SK-N-SH (cell line): Measurements from ENCODE around the gene FOXP1. TPM values are rescaled to one million over a fixed set of nuclear protein-coding genes. Genes with fewer than 3 reads are reported as not detected.

Source experiments
- CTCF ChIA-PET: fragments of 300-600, 350-600 bp; formaldehyde crosslinking; extraction: SDS; loops from one replicate; lab custom pipeline; 2021; lab: Yijun Ruan, JAX
- POLR2A ChIA-PET: fragments of 350-600 bp; sonication (Branson Sonifier 250); formaldehyde crosslinking; extraction: SDS; loops from one replicate; lab custom pipeline; 2020; ENCODE audit warnings: antibody characterized with exemption, inconsistent platforms; lab: Yijun Ruan, JAX
- DNase-seq: peaks from one replicate; pipeline ENCODE4 v3.0.0; 2012
- H2AFZ ChIP-seq: fragments of 200-600 bp; sonication (generic); 2 replicates; pipeline ENCODE4 v1.8.1; 2016; ENCODE audit warnings: antibody characterized with exemption, mild to moderate bottlenecking, low read depth
- H3F3A ChIP-seq: fragments of 200-600 bp; sonication (generic); replicated peaks from 2 replicates; pipeline ENCODE3; 2016; ENCODE audit warnings: antibody characterized with exemption, mild to moderate bottlenecking; ENCODE audit not compliant: insufficient read depth
- H3K27ac ChIP-seq, 2 experiments: fragments of 200-500 bp in 1 of 2; fragments of 200-600 bp in 1 of 2; sonication (Bioruptor generic) in 1 of 2; sonication (generic), shearing (Covaris generic) in 1 of 2; 2 replicates each; pipeline versions ENCODE4 v1.5.1 to v1.6.1; 2014 to 2016; ENCODE audit warnings: low read depth in 2 of 2, inconsistent platforms in 1 of 2, low read length in 1 of 2, mild to moderate bottlenecking in 1 of 2, mixed read lengths in 1 of 2
- H3K27me3 ChIP-seq: fragments of 200-600 bp; sonication (generic), shearing (Covaris generic); 2 replicates; pipeline ENCODE4 v1.6.1; 2016; ENCODE audit warnings: mixed run types; ENCODE audit not compliant: insufficient read depth
- H3K36me3 ChIP-seq, 2 experiments: fragments of 200-500 bp in 1 of 2; fragments of 200-600 bp in 1 of 2; sonication (Bioruptor generic) in 1 of 2; sonication (generic) in 1 of 2; replicated peaks in 1 of 2; 2 replicates each; pipeline versions ENCODE3 to v1.5.1; 2014 to 2016; ENCODE audit warnings: low read length in 1 of 2, mild to moderate bottlenecking in 1 of 2; ENCODE audit not compliant: insufficient read depth in 2 of 2, control insufficient read depth in 1 of 2
- H3K4me1 ChIP-seq, 2 experiments: fragments of 200-500 bp in 1 of 2; fragments of 200-600 bp in 1 of 2; sonication (Bioruptor generic) in 1 of 2; sonication (generic), shearing (Covaris generic) in 1 of 2; 2 replicates each; pipeline versions ENCODE4 v1.5.1 to v1.6.1; 2014 to 2016; ENCODE audit warnings: low read depth in 1 of 2, low read length in 1 of 2, mixed run types in 1 of 2; ENCODE audit not compliant: insufficient read depth in 2 of 2, control insufficient read depth in 1 of 2
- H3K4me2 ChIP-seq: fragments of 200-600 bp; sonication (generic), shearing (Covaris generic); 2 replicates; pipeline ENCODE4 v1.6.1; 2017; ENCODE audit warnings: mixed run types
- H3K4me3 ChIP-seq, 2 experiments: fragments of 200-500 bp in 1 of 2; fragments of 200-600 bp in 1 of 2; sonication (Bioruptor generic) in 1 of 2; sonication (generic), shearing (Covaris generic) in 1 of 2; 2 replicates each; pipeline versions ENCODE4 v1.5.1 to v1.8.1; 2014 to 2016; ENCODE audit warnings: low read depth in 2 of 2, inconsistent platforms in 1 of 2, low read length in 1 of 2, mild to moderate bottlenecking in 1 of 2, mixed read lengths in 1 of 2, moderate library complexity in 1 of 2
- H3K79me2 ChIP-seq: fragments of 200-600 bp; sonication (generic); 2 replicates; pipeline ENCODE4 v1.8.1; 2017; ENCODE audit warnings: mild to moderate bottlenecking; ENCODE audit not compliant: insufficient read depth
- H3K9ac ChIP-seq: fragments of 200-600 bp; sonication (generic); 2 replicates; pipeline ENCODE4 v1.6.1; 2017; ENCODE audit warnings: mixed run types
- H3K9me2 ChIP-seq: fragments of 200-600 bp; sonication (generic); 2 replicates; pipeline ENCODE4 v1.6.1; 2017; ENCODE audit warnings: mixed run types
- H3K9me3 ChIP-seq: fragments of 200-600 bp; sonication (generic); 2 replicates; pipeline ENCODE4 v1.6.1; 2017; ENCODE audit warnings: mixed run types, mild to moderate bottlenecking, moderate library complexity
- H4K20me1 ChIP-seq: fragments of 200-600 bp; sonication (generic); 2 replicates; pipeline ENCODE4 v1.6.1; 2017; ENCODE audit warnings: mild to moderate bottlenecking, mixed run types; ENCODE audit not compliant: insufficient read depth
- ELF1 ChIP-seq: IDR thresholded peaks from 2 replicates; pipeline ENCODE4 v1.4.0; 2012
- EP300 ChIP-seq, 2 experiments: IDR thresholded peaks; 2 replicates each; pipeline versions ENCODE4 v1.4.0 to v1.6.1; 2012; ENCODE audit warnings: borderline replicate concordance in 1 of 2, low read depth in 1 of 2, low read length in 1 of 2
- EZH2phosphoT487 ChIP-seq: fragments of 200-600 bp; sonication (generic); IDR thresholded peaks from 2 replicates; pipeline ENCODE4 v1.6.1; 2017; ENCODE audit warnings: low read depth, mixed run types, mild to moderate bottlenecking, antibody characterized with exemption, moderate library complexity, borderline replicate concordance
- FOSL2 ChIP-seq: IDR thresholded peaks from 2 replicates; pipeline ENCODE4 v1.4.0; 2012; ENCODE audit warnings: low read depth, mild to moderate bottlenecking, moderate library complexity, borderline replicate concordance
- GABPA ChIP-seq: IDR thresholded peaks from 2 replicates; pipeline ENCODE4 v1.4.0; 2012; ENCODE audit warnings: low read depth, mild to moderate bottlenecking
- GATA2 ChIP-seq: sonication (generic); formaldehyde crosslinking; IDR thresholded peaks from 2 replicates; pipeline ENCODE4 v1.5.0; 2020; ENCODE audit warnings: mild to moderate bottlenecking, missing genetic modification reagents
- IRF3 ChIP-seq: fragments of 150-350 bp; IDR thresholded peaks from 2 replicates; pipeline ENCODE4 v1.6.1; 2016; ENCODE audit warnings: mild to moderate bottlenecking, low read depth, low read length
- MAX ChIP-seq: IDR thresholded peaks from 2 replicates; pipeline ENCODE4 v1.4.0; 2012; ENCODE audit warnings: low read depth
- MEF2A ChIP-seq: IDR thresholded peaks from 2 replicates; pipeline ENCODE4 v1.4.0; 2012; ENCODE audit warnings: low read depth, borderline replicate concordance
- NFIC ChIP-seq: IDR thresholded peaks from 2 replicates; pipeline ENCODE4 v1.4.0; 2012; ENCODE audit warnings: borderline replicate concordance
- PBX3 ChIP-seq: IDR thresholded peaks from 2 replicates; pipeline ENCODE4; 2012
- POLR2AphosphoS5 ChIP-seq: IDR thresholded peaks from 2 replicates; pipeline ENCODE4 v1.6.1; 2012; ENCODE audit warnings: low read depth, low read length
- RCOR1 ChIP-seq: fragments of 150-350 bp; IDR thresholded peaks from 2 replicates; pipeline ENCODE4 v1.6.1; 2017; ENCODE audit warnings: antibody characterized with exemption, low read length
- RFX5 ChIP-seq: IDR thresholded peaks from 2 replicates; pipeline ENCODE4 v1.6.1; 2012; ENCODE audit warnings: mild to moderate bottlenecking, improper control_type of control experiment, low read length
- RXRA ChIP-seq: IDR thresholded peaks from 2 replicates; pipeline ENCODE4 v1.4.0; 2012; ENCODE audit warnings: low read depth, mild to moderate bottlenecking, borderline replicate concordance
- SMC3 ChIP-seq: IDR thresholded peaks from 2 replicates; pipeline ENCODE4 v1.6.1; 2012; ENCODE audit warnings: low read depth, low read length, improper control_type of control experiment
- TCF12 ChIP-seq: IDR thresholded peaks from 2 replicates; pipeline ENCODE4 v1.4.0; 2012
- YY1 ChIP-seq: IDR thresholded peaks from 2 replicates; pipeline ENCODE4 v1.4.0; 2012; ENCODE audit warnings: low read depth, mild to moderate bottlenecking
- WGBS: methylation state at CpG from one replicate; pipeline ENCODE4 v1.1.6; 2017; ENCODE audit warnings: low lambda C conversion rate; 5-methylcytosine and 5-hydroxymethylcytosine counted together
- polyA plus RNA-seq, 3 experiments: library from polyadenylated mRNA; depleted of rRNA; stranded (reverse); fragments of >200 nt; gene quantifications; 2 replicates each; pipeline ENCODE4 v1.2.3, GENCODE V29; 2012
- TF ChIP-seq, protein P1 (sequence below): IDR thresholded peaks from 2 replicates; pipeline ENCODE4 v1.6.1; 2012; ENCODE audit warnings: mild to moderate bottlenecking, low read depth, low read length, moderate library complexity
- TF ChIP-seq, protein P2 (sequence below): fragments of 150-350 bp; IDR thresholded peaks from 2 replicates; pipeline ENCODE4 v1.6.1; 2017; ENCODE audit warnings: antibody characterized with exemption, low read length, low read depth, borderline replicate concordance

FOXP1 gene
- polyA plus RNA-seq, 1 of the 3 experiments (the other 2 are of a cell fraction): 8.8 TPM

DNA sequence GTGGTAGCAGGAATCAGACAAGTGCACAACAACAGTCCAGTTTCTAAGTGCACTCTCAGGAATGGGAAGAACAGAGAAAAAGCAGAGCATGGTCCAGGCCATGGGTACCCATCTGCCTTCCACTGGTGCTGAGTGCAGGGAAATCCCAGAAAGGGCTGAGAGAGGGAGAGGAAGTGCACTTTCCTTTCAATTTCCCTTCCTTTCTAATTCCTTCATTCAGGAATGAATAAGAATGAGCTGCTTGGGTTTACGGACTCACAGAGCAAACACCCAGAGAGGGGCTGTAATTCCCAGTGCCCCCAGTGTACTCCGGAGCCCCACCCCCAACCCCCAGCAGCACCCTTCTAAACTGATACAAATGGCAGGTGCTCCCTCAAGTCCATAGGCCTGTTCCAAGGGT is 300.6 kb downstream of the FOXP1 start (continued):
- TF ChIP-seq, protein P1, sequence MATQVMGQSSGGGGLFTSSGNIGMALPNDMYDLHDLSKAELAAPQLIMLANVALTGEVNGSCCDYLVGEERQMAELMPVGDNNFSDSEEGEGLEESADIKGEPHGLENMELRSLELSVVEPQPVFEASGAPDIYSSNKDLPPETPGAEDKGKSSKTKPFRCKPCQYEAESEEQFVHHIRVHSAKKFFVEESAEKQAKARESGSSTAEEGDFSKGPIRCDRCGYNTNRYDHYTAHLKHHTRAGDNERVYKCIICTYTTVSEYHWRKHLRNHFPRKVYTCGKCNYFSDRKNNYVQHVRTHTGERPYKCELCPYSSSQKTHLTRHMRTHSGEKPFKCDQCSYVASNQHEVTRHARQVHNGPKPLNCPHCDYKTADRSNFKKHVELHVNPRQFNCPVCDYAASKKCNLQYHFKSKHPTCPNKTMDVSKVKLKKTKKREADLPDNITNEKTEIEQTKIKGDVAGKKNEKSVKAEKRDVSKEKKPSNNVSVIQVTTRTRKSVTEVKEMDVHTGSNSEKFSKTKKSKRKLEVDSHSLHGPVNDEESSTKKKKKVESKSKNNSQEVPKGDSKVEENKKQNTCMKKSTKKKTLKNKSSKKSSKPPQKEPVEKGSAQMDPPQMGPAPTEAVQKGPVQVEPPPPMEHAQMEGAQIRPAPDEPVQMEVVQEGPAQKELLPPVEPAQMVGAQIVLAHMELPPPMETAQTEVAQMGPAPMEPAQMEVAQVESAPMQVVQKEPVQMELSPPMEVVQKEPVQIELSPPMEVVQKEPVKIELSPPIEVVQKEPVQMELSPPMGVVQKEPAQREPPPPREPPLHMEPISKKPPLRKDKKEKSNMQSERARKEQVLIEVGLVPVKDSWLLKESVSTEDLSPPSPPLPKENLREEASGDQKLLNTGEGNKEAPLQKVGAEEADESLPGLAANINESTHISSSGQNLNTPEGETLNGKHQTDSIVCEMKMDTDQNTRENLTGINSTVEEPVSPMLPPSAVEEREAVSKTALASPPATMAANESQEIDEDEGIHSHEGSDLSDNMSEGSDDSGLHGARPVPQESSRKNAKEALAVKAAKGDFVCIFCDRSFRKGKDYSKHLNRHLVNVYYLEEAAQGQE: no peak
- no peak for TF ChIP-seq MAX
- TF ChIP-seq POLR2AphosphoS5: no peak

DNA sequence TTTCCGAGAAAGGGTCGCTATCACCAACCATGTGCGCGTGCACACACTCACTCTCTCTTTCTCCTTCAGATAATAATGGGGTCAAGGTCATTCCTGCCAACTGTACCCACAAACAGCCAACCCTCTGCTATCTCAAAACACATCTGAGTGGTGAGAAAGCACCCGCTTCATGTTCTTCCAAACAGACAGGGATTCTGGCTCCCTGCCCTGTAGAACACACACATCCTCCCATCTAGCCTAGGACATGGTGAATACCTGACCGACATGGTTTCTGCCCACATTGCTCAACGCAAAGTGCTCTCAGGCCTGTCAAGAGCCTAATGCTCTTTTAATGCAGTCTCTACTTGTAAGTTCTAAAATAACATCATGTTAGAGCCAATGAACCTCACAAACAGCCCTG is 302.2 kb downstream of the FOXP1 start:
- Histone ChIP-seq H2AFZ (no peak overlapping the region), H3K4me3 (no peak overlapping the region), H3K4me1 (no peaks in the 10 kb centered on the region; a peak in 1 of 4 replicates), H3K79me2 (peaks cover 37% of the 10 kb centered on the region; the same call in 1 of the 2 replicates), H3K27me3 (no peaks in the 10 kb centered on the region), H3K4me2 (no peak overlapping the region), H3K9me2 (no peaks in the 10 kb centered on the region), H3K36me3 (no peaks in the 10 kb centered on the region), H3F3A (no peaks in the 10 kb centered on the region), H3K9ac (no peak overlapping the region), H3K27ac (no peak overlapping the region), H3K9me3 (no peaks in the 10 kb centered on the region), H4K20me1 (no peaks in the 10 kb centered on the region)
- CTCF ChIA-PET: interaction anchor here (1.1 kb wide), 1 partner anchor 14 kb away, joined by 3 read pairs; no protein-coding TSS in a partner anchor
- DNase-seq: no peak
- TF ChIP-seq RFX5: no peak
- no peak for TF ChIP-seq POLR2AphosphoS5
- no peak for TF ChIP-seq RXRA
- no peak for TF ChIP-seq EP300 (IDR thresholded peaks at IDR 0.05; ENCODE audit: borderline replicate concordance in 1 of 2, low read depth in 1 of 2, low read length in 1 of 2)
- TF ChIP-seq, protein P2, sequence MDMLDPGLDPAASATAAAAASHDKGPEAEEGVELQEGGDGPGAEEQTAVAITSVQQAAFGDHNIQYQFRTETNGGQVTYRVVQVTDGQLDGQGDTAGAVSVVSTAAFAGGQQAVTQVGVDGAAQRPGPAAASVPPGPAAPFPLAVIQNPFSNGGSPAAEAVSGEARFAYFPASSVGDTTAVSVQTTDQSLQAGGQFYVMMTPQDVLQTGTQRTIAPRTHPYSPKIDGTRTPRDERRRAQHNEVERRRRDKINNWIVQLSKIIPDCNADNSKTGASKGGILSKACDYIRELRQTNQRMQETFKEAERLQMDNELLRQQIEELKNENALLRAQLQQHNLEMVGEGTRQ: no peak
- no peak for TF ChIP-seq RCOR1
- no peak for TF ChIP-seq GABPA
- TF ChIP-seq SMC3: no peak
- no peak for TF ChIP-seq MEF2A
- no peak for TF ChIP-seq EZH2phosphoT487
- no peak for TF ChIP-seq IRF3
- no peak for TF ChIP-seq YY1
- TF ChIP-seq PBX3: no peak
- TF ChIP-seq FOSL2: no peak
- TF ChIP-seq GATA2 (CRISPR knock-in tag): no peak
- TF ChIP-seq NFIC: no peak
- TF ChIP-seq ELF1: no peak
- TF ChIP-seq TCF12: no peak
- POLR2A ChIA-PET: no interaction called here
- 96% methylated on average over 7 of the region's 7 CpGs for WGBS
